A673 (cell line): ENCODE measurements around the gene CALU.

Experiments
- EZH2 ChIP-seq: fragments of 200-600 bp; sonication (generic); IDR thresholded peaks from 2 replicates; pipeline ENCODE4 v1.6.1; 2017; ENCODE audit warnings: borderline replicate concordance, low read depth, mild to moderate bottlenecking, mixed read lengths, antibody characterized with exemption, low read length; ENCODE audit not compliant: poor library complexity, severe bottlenecking
- TF ChIP-seq, protein P1 (sequence below): fragments of 300-800, 200-600 bp; sonication (generic); conservative IDR thresholded peaks from 2 replicates; pipeline ENCODE4 v1.5.1; 2017; ENCODE audit warnings: low read depth, mild to moderate bottlenecking, antibody characterized with exemption, low read length, moderate library complexity, mixed read lengths

DNA sequence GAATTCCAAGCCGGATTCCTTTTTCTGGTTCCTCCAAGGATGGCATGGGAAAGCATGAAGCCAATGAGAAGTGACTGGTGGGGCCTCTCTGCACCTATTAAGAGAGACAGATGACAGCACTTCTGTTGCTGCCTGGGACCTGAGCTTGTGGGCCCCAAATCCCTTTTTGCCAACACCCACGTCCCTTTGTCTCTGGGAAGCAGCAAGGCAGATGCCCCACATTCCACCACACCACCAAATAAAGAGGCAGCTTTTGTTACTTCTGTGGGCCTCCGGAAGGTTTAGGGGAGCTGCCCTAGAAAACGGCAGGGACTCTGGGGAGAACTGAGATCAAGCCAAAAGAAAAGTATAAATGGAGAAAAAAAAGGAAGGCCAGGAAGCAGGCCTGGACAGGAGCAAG is 56.0 kb downstream of the CALU start:
- TF ChIP-seq, protein P1, sequence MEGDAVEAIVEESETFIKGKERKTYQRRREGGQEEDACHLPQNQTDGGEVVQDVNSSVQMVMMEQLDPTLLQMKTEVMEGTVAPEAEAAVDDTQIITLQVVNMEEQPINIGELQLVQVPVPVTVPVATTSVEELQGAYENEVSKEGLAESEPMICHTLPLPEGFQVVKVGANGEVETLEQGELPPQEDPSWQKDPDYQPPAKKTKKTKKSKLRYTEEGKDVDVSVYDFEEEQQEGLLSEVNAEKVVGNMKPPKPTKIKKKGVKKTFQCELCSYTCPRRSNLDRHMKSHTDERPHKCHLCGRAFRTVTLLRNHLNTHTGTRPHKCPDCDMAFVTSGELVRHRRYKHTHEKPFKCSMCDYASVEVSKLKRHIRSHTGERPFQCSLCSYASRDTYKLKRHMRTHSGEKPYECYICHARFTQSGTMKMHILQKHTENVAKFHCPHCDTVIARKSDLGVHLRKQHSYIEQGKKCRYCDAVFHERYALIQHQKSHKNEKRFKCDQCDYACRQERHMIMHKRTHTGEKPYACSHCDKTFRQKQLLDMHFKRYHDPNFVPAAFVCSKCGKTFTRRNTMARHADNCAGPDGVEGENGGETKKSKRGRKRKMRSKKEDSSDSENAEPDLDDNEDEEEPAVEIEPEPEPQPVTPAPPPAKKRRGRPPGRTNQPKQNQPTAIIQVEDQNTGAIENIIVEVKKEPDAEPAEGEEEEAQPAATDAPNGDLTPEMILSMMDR, result no peak
- TF ChIP-seq EZH2, result no peak
